HepG2 (cell line): ENCODE data around the gene ZNF282. TPM values are rescaled to one million over a fixed set of nuclear protein-coding genes. Genes with fewer than 3 reads are reported as not detected.

Source experiments
- CEBPB ChIP-seq: IDR thresholded peaks from 2 replicates; pipeline ENCODE4 v1.6.1; 2011; ENCODE audit warnings: low read depth, low read length, improper control_type of control experiment, borderline replicate concordance
- EHMT2 ChIP-seq: fragments of 200-600 bp; sonication (generic); IDR thresholded peaks from 2 replicates; pipeline ENCODE4 v1.7.0; 2017; ENCODE audit warnings: antibody characterized with exemption, low read depth, low read length, borderline replicate concordance
- HCFC1 ChIP-seq: fragments of 150-350 bp; IDR thresholded peaks from 2 replicates; pipeline ENCODE4 v1.6.1; 2014; ENCODE audit warnings: low read depth, low read length
- HMGXB4 ChIP-seq, 2 experiments: sonication (generic) in 1 of 2; formaldehyde crosslinking in 1 of 2; IDR thresholded peaks; 2 replicates each; pipeline versions ENCODE4 v1.4.0 to v1.6.1; 2018 to 2020; ENCODE audit warnings: missing genetic modification reagents in 2 of 2, borderline replicate concordance in 1 of 2, low read depth in 1 of 2, mild to moderate bottlenecking in 1 of 2, missing biosample characterization in 1 of 2
- IRX3 ChIP-seq: sonication (generic); formaldehyde crosslinking; IDR thresholded peaks from 2 replicates; pipeline ENCODE4 v1.8.1; 2023; ENCODE audit warnings: mild to moderate bottlenecking, low read depth, missing genetic modification reagents, borderline replicate concordance
- KDM6A ChIP-seq: IDR thresholded peaks from 2 replicates; pipeline ENCODE4 v1.6.1; 2016; ENCODE audit warnings: low read depth
- MAF1 ChIP-seq: sonication (generic); formaldehyde crosslinking; IDR thresholded peaks from 2 replicates; pipeline ENCODE4 v1.5.0; 2020; ENCODE audit warnings: missing genetic modification reagents, borderline replicate concordance
- MED8 ChIP-seq: sonication (generic); formaldehyde crosslinking; IDR thresholded peaks from 2 replicates; pipeline ENCODE4 v1.8.1; 2023; ENCODE audit warnings: mild to moderate bottlenecking, missing genetic modification reagents; ENCODE audit not compliant: insufficient replicate concordance
- MLX ChIP-seq: IDR thresholded peaks from 2 replicates; pipeline ENCODE4 v1.6.1; 2016
- NCOR1 ChIP-seq: fragments of 200-600 bp; sonication (generic); IDR thresholded peaks from 2 replicates; pipeline ENCODE4 v1.7.0; 2017; ENCODE audit warnings: antibody characterized with exemption, low read length, borderline replicate concordance
- PAXIP1 ChIP-seq: sonication (generic); formaldehyde crosslinking; conservative IDR thresholded peaks from 2 replicates; pipeline ENCODE4 v1.4.0; 2020; ENCODE audit warnings: mild to moderate bottlenecking, missing genetic modification reagents, moderate library complexity
- SIN3B ChIP-seq: fragments of 150-350 bp; IDR thresholded peaks from 2 replicates; pipeline ENCODE4 v1.6.1; 2014; ENCODE audit warnings: low read length
- SYNCRIP ChIP-seq: fragments of 200-400 bp; formaldehyde crosslinking; IDR thresholded peaks from 2 replicates; pipeline ENCODE4 v1.6.1; 2018; ENCODE audit warnings: mild to moderate bottlenecking, low read depth, low read length; ENCODE audit not compliant: insufficient read depth
- WIZ ChIP-seq: sonication (generic); formaldehyde crosslinking; IDR thresholded peaks from 2 replicates; pipeline ENCODE4 v1.5.1; 2020; ENCODE audit warnings: mild to moderate bottlenecking, missing genetic modification reagents
- ZFY ChIP-seq: sonication (generic); formaldehyde crosslinking; IDR thresholded peaks from 2 replicates; pipeline ENCODE4 v1.4.0; 2020; ENCODE audit warnings: missing genetic modification reagents
- ZNF292 ChIP-seq: sonication (generic); formaldehyde crosslinking; IDR thresholded peaks from 2 replicates; pipeline ENCODE4 v1.8.1; 2022; ENCODE audit warnings: mild to moderate bottlenecking, low read depth, missing genetic modification reagents, borderline replicate concordance
- ZNF367 ChIP-seq: sonication (generic); formaldehyde crosslinking; IDR thresholded peaks from 2 replicates; pipeline ENCODE4 v1.4.0; 2020; ENCODE audit warnings: missing genetic modification reagents, borderline replicate concordance
- ZNF382 ChIP-seq: sonication (generic); formaldehyde crosslinking; IDR thresholded peaks from 2 replicates; pipeline ENCODE4 v1.5.0; 2020; ENCODE audit warnings: missing genetic modification reagents, mild to moderate bottlenecking, borderline replicate concordance
- ZNF451 ChIP-seq: sonication (generic); formaldehyde crosslinking; IDR thresholded peaks from 2 replicates; pipeline ENCODE4 v1.5.0; 2020; ENCODE audit warnings: mild to moderate bottlenecking, missing genetic modification reagents
- ZNF644 ChIP-seq: IDR thresholded peaks from 2 replicates; pipeline ENCODE4 v1.6.1; 2016; ENCODE audit warnings: low read depth
- polyA plus RNA-seq, 8 experiments: library from polyadenylated mRNA; depleted of rRNA in 3 of 8; stranded (reverse) in 7 of 8; unstranded in 1 of 8; fragments of >200 nt; fragmentation: Illumina TruSeq in 4 of 8; extraction: Trizol in 4 of 8; gene quantifications; 2 replicates each; pipeline versions ENCODE4 v1.2.1 to v1.2.3, GENCODE V29; 2011 to 2016; ENCODE audit warnings: low read depth in 4 of 8, missing spikeins in 1 of 8, mixed read lengths in 1 of 8; ENCODE audit not compliant: insufficient read depth in 1 of 8
- total RNA-seq, 5 experiments: library from RNA; depleted of rRNA; stranded (reverse); fragments of >200 nt; fragmentation: Illumina TruSeq; extraction: Trizol; gene quantifications; 2 replicates each; pipeline ENCODE4 v1.2.3, GENCODE V29; 2016; ENCODE audit warnings: low read depth in 1 of 5
- TF ChIP-seq, protein P1 (sequence below): sonication (generic); formaldehyde crosslinking; IDR thresholded peaks from 2 replicates; pipeline ENCODE4 v1.4.0; 2020; ENCODE audit warnings: missing genetic modification reagents

Gene ZNF282
- total and polyA plus RNA-seq, 2 of the 13 experiments (the other 11 are each of a cell fraction or from before 2014, with no cell fraction given): 9.1 to 20.9 TPM

GRCh38 chr7:149239345-149240143 is 44.2 kb downstream of the ZNF282 start, which contains the start of gene ZNF212 (continued):
- TF ChIP-seq ZNF644 (CRISPR knock-in tag): no peak
- TF ChIP-seq PAXIP1: peak; percentile 39; the same call in 1 of the 2 replicates
- TF ChIP-seq, protein P1, sequence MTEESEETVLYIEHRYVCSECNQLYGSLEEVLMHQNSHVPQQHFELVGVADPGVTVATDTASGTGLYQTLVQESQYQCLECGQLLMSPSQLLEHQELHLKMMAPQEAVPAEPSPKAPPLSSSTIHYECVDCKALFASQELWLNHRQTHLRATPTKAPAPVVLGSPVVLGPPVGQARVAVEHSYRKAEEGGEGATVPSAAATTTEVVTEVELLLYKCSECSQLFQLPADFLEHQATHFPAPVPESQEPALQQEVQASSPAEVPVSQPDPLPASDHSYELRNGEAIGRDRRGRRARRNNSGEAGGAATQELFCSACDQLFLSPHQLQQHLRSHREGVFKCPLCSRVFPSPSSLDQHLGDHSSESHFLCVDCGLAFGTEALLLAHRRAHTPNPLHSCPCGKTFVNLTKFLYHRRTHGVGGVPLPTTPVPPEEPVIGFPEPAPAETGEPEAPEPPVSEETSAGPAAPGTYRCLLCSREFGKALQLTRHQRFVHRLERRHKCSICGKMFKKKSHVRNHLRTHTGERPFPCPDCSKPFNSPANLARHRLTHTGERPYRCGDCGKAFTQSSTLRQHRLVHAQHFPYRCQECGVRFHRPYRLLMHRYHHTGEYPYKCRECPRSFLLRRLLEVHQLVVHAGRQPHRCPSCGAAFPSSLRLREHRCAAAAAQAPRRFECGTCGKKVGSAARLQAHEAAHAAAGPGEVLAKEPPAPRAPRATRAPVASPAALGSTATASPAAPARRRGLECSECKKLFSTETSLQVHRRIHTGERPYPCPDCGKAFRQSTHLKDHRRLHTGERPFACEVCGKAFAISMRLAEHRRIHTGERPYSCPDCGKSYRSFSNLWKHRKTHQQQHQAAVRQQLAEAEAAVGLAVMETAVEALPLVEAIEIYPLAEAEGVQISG (CRISPR knock-in tag): peak; percentile 100
- no peak for TF ChIP-seq SIN3B
- TF ChIP-seq ZNF292 (CRISPR knock-in tag): no peak
- no peak for TF ChIP-seq EHMT2
- no peak; the same call in 1 of the 2 replicates for TF ChIP-seq ZNF451
- TF ChIP-seq HCFC1: peak; percentile 39; the same call in 1 of the 2 replicates
- no peak for TF ChIP-seq NCOR1
- peak; percentile 75; the same call in 1 of the 2 replicates for TF ChIP-seq MAF1
- no peak for TF ChIP-seq KDM6A (CRISPR knock-in tag)
- no peak for TF ChIP-seq CEBPB
- no peak for TF ChIP-seq IRX3 (CRISPR knock-in tag)
- TF ChIP-seq MLX: no peak
- no peak for TF ChIP-seq SYNCRIP
- no peak for TF ChIP-seq ZNF382 (CRISPR knock-in tag)
- TF ChIP-seq HMGXB4 (CRISPR knock-in tag; IDR thresholded peaks at IDR 0.05; ENCODE audit: borderline replicate concordance in 1 of 2, low read depth in 1 of 2): peak; percentile 98
- TF ChIP-seq MED8 (CRISPR knock-in tag): peak; percentile 14
- no peak for TF ChIP-seq ZNF367 (CRISPR knock-in tag)
- peak; percentile 76 for TF ChIP-seq ZFY (CRISPR knock-in tag)
- no peak for TF ChIP-seq WIZ
